Muscle layer of duodenum (tissue), 2 donors: ENCODE data around the gene ITPR1.

Source experiments
- H3K27ac ChIP-seq: one replicate; pipeline ENCODE4 v1.7.0; 2013; ENCODE audit warnings: mild to moderate bottlenecking, low read length
- H3K27me3 ChIP-seq: one replicate; pipeline ENCODE4 v1.7.0; 2013; ENCODE audit warnings: low read depth, mild to moderate bottlenecking, control low read depth, low read length
- H3K36me3 ChIP-seq, 2 donors: one replicate each; pipeline ENCODE4 v1.7.0; 2013; ENCODE audit warnings: low read length in 2 of 2, control low read depth in 1 of 2, mild to moderate bottlenecking in 1 of 2; ENCODE audit not compliant: insufficient read depth in 2 of 2, control insufficient read depth in 1 of 2
- H3K4me1 ChIP-seq, 2 donors: one replicate each; pipeline ENCODE4 v1.7.0; 2013; ENCODE audit warnings: low read length in 2 of 2, mild to moderate bottlenecking in 2 of 2, control low read depth in 1 of 2, moderate library complexity in 1 of 2; ENCODE audit not compliant: insufficient read depth in 2 of 2, control insufficient read depth in 1 of 2
- H3K4me3 ChIP-seq, 2 donors: one replicate each; pipeline ENCODE4 v1.7.0; 2013; ENCODE audit warnings: low read length in 2 of 2, low read depth in 1 of 2, mild to moderate bottlenecking in 1 of 2
- H3K9me3 ChIP-seq, 2 donors: one replicate each; pipeline ENCODE4 v1.7.0; 2013; ENCODE audit warnings: low read length in 2 of 2, control low read depth in 1 of 2, mild to moderate bottlenecking in 1 of 2; ENCODE audit not compliant: control insufficient read depth in 1 of 2
- donor health status: healthy.

ITPR1 gene

DNA sequence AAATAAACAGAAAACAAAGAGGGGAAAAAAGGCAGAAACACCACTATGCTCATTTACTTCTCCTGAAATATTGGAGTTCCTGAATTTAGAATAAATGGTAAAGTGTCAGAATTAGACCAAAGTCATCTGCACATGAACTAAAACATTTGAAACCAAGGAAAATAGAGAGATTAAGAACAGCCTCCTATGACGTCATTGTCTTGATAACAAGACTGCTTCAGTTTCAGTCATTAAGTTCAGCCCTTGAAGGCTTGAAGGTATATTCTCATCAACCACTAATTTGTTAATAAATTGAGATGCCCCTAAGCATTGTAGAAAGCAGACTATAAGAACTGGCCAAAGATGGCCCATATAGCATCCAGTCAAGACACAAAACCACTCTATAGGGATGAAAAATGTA is 28.6 kb upstream of the ITPR1 start:
- H3K4me3 ChIP-seq, result no peak overlapping the region
- no peaks in the 10 kb centered on the region for H3K9me3 ChIP-seq
- H3K4me1 ChIP-seq, result peaks cover 0 to 8% of the 10 kb centered on the region in 2 donors
- no peak overlapping the region for H3K27ac ChIP-seq
- H3K36me3 ChIP-seq, result no peaks in the 10 kb centered on the region
- H3K27me3 ChIP-seq, result no peaks in the 10 kb centered on the region

DNA sequence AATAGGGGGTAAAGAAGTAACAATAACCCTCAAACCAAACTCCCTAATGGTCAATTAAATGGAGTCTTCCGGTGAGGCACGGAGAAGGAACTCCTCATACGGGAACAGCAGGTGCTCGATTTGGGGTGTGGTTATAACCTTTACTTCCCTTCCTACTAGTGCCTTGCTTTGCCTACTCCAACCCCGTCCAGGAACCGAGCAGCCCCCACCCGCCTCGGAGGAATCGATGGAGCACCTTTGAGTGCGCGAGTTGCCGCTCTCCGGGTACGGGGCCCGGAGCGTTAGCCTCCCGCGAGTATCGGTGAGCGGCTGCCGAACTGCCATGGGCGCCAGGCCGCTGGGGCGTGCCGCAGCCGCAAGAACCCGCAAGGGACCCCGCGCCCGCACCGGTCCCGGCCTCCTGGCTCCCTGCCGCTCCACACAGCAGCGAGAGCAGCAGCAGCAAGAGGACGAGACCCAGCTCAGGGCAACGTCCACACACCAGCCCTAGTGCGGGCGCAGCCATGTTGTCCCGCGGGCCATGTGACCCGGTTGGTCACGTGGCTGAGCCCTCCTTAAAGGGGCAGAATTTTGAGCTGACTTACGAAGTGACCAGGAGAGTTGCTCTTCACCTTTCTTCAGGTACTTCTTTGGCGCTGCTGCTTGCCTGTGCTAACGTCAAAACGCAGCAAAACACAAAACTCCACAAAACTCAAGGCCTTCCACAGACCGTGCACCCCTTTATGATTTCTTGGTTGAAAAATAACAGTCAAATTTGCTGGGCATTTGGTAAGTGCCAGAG is 26.2 kb upstream of the ITPR1 start, which contains the start of gene SUMF1:
SUMF1 (minus strand) TSS at position 529 of the 781 bp plus-strand sequence; CDS start at position 505, 24 bp downstream.
- Histone ChIP-seq H3K4me1 (peaks cover 0 to 8% of the 10 kb centered on the region in 2 donors), H3K27ac (peak within 1 kb of the TSS; percentile 64), H3K36me3 (no peaks in the 10 kb centered on the region), H3K27me3 (no peaks in the 10 kb centered on the region), H3K9me3 (no peaks in the 10 kb centered on the region), H3K4me3 (peak within 1 kb of the TSS; percentile 89 to 100)

DNA sequence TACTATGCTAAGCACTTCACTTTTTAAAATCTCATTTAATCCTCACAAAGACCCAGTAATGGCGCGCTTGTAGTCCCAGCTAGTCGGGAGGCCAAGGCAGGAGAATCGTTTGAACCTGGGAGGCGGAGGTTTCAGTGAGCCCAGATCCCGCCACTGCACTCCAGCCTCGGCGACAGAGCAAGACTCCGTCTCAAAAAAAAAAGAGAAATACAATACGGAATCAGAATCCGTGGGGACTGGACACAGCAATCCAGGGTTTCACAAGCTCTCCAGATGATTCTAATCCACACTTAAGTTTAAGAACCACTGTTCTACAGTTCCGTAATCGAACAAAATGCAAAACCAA is 25.7 kb upstream of the ITPR1 start:
- peak overlapping the region; percentile 64 for H3K27ac ChIP-seq
- peak overlapping the region; percentile 89 to 100 for H3K4me3 ChIP-seq
- no peaks in the 10 kb centered on the region for H3K27me3 ChIP-seq
- no peaks in the 10 kb centered on the region for H3K36me3 ChIP-seq
- peaks cover 0 to 8% of the 10 kb centered on the region in 2 donors for H3K4me1 ChIP-seq
- no peaks in the 10 kb centered on the region for H3K9me3 ChIP-seq

DNA sequence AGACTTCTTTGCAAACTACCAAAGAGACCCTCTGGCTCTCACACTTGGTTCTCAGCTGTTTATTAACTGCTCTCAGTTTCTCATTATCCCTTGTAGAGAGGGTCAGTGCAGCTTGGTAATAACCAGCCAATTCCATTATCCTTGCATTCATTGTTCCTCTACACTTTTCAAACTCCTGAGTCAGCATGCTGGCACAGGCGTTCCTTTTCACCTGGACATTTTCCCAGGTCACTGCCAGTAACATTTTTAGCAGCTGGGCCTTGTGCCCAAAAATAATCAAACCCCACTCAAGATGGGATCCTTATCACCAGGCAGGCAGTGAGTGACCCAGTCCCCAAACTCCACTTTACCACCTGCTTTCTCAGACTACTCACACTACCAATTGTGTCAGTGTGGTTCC is 21.2 kb upstream of the ITPR1 start:
- Histone ChIP-seq H3K4me3 (no peak overlapping the region), H3K4me1 (no peaks in the 10 kb centered on the region), H3K9me3 (no peaks in the 10 kb centered on the region), H3K27me3 (no peaks in the 10 kb centered on the region), H3K36me3 (no peaks in the 10 kb centered on the region), H3K27ac (no peak overlapping the region)

DNA sequence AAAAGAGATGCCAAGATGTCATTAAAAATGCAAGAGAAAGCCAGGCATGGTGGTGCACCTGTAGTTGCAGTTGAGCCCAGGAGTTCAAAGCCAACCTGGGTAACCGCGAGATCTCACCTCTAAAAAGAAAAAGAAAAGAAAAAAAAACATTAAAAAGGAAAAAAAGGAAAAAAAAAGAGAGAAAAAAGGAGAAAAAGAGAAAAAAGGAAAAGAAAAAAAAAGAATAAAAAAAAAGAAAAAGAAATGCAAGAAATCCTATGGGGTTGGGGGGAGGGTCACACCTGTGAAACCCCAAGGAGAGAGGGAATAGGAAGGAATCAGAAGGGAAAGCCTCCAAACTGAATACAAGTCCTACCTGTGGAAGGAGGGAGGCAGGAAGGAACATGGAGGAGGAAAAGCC is 20.8 kb upstream of the ITPR1 start:
- Histone ChIP-seq H3K9me3 (no peaks in the 10 kb centered on the region), H3K27ac (no peak overlapping the region), H3K27me3 (no peaks in the 10 kb centered on the region), H3K36me3 (no peaks in the 10 kb centered on the region), H3K4me3 (no peak overlapping the region), H3K4me1 (no peaks in the 10 kb centered on the region)

DNA sequence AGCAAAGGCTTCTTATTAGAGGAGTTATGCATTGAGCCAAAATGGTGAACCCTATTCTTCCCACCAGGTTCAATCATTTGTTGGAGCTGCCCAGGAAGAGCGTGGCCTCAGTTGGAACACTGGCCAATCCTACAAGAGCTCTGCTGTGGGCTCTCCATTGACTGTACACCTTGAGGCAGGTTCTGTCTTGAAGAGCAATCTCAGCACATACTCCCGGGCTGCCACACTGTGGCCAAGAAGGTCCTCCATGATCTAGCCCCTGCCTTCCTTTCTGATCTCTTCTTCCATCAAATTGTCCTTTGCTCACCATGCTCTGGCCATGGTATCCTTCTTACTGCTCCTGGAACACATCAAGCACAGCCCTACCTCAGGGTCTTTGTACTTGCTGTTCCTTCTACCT is 20.4 kb upstream of the ITPR1 start:
- H3K36me3 ChIP-seq, result no peaks in the 10 kb centered on the region

DNA sequence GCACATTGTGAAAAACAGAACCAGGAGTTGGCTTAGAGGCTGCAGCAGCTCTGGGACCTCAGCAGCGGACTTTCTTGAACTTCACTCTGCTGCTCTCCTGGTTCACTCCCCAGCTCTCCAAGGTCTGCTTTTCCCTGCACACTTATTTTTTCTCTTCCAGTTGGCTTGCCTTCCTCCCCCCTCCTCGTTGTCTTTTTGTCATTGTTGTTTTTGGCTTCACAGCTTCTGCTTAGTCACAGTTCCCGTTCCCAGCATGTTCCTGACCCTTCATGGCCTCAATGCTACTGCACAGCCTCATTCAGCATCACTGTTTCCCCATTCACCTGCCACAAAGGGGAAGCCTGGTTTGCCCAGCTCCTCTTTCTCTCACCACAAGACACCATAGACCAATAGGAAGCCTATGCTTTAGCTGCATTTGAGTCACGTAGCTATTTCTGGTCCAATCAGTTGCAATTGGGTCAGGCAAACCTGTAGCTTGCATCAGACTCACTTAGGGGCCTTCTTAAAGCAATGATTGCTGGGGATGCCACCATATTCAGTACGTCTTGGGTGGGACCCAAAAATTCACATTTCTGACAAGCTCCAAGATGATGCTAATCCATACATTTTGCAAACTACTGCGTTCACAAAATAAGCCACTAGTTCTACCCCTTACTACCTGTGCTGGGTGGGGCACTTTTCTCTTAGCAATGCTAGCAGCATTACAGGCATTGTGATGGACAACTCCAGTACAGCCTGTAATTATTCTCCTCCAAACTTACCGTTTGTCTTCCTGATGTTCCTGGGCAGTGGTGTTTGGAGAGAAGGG is 18.3 kb upstream of the ITPR1 start:
- Histone ChIP-seq H3K27ac (peak overlapping the region; percentile 19), H3K4me1 (no peaks in the 10 kb centered on the region), H3K4me3 (no peak overlapping the region)

More for the DNA sequence above, 20.4 kb upstream of the ITPR1 start:
- H3K9me3 ChIP-seq, result no peaks in the 10 kb centered on the region
- no peak overlapping the region for H3K4me3 ChIP-seq
- no peaks in the 10 kb centered on the region for H3K4me1 ChIP-seq
- no peaks in the 10 kb centered on the region for H3K27me3 ChIP-seq
- no peak overlapping the region for H3K27ac ChIP-seq

DNA sequence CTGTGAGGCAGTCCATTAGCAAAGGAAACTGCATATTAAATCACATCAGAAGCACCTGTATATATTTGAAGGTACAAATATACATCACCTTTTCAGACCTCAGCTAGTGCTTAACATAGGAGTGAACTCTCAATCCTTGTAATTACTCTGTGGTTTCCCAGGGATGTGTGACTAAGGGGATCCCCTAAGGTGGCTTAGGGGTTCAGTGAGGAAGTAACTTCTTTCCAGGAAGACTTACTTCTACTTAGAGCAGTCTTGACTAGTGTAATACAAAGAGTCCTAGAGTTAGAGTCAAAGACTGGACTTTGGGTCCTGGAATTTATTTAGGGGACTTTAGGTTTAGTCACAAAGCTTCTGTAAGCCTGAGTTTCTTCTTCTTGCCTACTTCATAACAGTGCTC is 17.3 kb upstream of the ITPR1 start:
- H3K27ac ChIP-seq, result no peak overlapping the region
- H3K4me3 ChIP-seq, result no peak overlapping the region
- H3K9me3 ChIP-seq, result no peaks in the 10 kb centered on the region
- no peaks in the 10 kb centered on the region for H3K36me3 ChIP-seq
- no peaks in the 10 kb centered on the region for H3K27me3 ChIP-seq
- no peaks in the 10 kb centered on the region for H3K4me1 ChIP-seq

More for the DNA sequence above, 18.3 kb upstream of the ITPR1 start:
- Histone ChIP-seq H3K9me3 (no peaks in the 10 kb centered on the region), H3K27me3 (no peaks in the 10 kb centered on the region), H3K36me3 (no peaks in the 10 kb centered on the region)

DNA sequence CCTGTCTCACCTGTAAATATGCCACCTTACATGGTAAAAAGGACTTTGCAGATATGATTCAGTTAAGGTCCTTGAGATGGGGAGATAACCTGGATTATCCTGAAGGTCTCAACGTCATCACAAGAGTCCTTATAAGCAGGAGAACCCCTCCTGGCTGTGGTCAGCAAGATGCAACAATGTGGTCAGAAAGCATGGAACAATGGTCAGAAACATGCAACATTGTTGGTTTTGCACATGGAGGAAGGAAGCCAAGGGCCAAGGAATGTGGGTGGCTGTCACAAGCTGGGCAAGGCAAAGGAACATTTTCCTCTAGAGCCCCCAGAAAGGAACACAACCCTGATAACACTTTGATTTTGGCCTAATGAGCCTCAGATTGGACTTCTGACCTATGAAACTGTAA is 16.7 kb upstream of the ITPR1 start:
- H3K27me3 ChIP-seq, result no peaks in the 10 kb centered on the region
- no peaks in the 10 kb centered on the region for H3K36me3 ChIP-seq
- H3K9me3 ChIP-seq, result no peaks in the 10 kb centered on the region
- no peaks in the 10 kb centered on the region for H3K4me1 ChIP-seq
- no peak overlapping the region for H3K27ac ChIP-seq
- no peak overlapping the region for H3K4me3 ChIP-seq

DNA sequence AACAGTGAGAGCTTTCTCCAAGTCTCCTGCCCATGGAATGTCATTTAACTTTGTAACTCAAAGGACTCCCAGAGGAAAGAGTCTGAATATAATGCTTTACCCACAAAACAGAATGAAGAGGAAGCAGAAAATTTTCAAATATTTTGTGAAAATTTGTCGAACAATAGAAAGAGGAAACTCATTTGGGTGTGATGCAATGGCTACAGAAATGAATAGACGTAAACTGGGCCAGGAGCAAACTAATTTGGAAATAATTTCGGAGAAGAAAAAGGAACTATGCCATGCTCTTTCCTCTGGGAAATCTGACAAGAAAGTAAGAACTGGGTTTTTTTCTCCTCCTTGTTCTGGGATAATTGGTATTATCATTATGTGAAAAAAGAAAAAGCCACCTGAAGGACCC is 14.9 kb upstream of the ITPR1 start:
- Histone ChIP-seq H3K27ac (no peak overlapping the region), H3K4me1 (no peaks in the 10 kb centered on the region), H3K36me3 (no peaks in the 10 kb centered on the region), H3K4me3 (no peak overlapping the region), H3K27me3 (no peaks in the 10 kb centered on the region), H3K9me3 (no peaks in the 10 kb centered on the region)

DNA sequence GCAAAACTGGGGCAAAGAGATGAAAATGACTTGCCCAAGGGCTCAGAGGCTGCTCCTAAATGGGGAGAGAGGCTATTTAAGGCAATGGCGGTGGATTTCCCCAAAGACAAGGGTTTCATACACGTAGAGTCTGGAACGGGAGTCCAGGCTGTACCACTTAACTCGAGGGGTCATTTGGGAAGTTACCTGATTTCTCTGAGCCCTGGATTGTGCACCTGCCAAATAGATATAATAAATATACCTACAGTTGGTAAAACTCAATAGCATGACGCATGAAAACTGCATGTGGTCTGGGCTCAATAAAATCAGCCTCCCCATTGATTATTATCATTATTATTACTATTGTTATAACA is 1.3 kb upstream of the ITPR1 start:
- Histone ChIP-seq H3K9me3 (no peaks in the 10 kb centered on the region), H3K36me3 (no peaks in the 10 kb centered on the region), H3K27ac (no peak overlapping the region), H3K27me3 (no peaks in the 10 kb centered on the region), H3K4me1 (peaks cover 4 to 23% of the 10 kb centered on the region in 2 donors), H3K4me3 (peak overlapping the region; percentile 91 to 92)
